WTC11 (cell line): ENCODE measurements around the gene LRMDA. TPM values are rescaled to one million over a fixed set of nuclear protein-coding genes. Genes with fewer than 3 reads are reported as not detected.

Experiments used
- ATAC-seq: fragments of 200-7000 bp; cut with Tn5 transposase; 2 replicates; pipeline ENCODE4 v1.10.0; 2021; ENCODE audit warnings: mild to moderate bottlenecking, moderate library complexity
- CTCF ChIA-PET: fragments of 300-600 bp; sonication (Branson Sonifier 250); formaldehyde crosslinking; loops from one replicate; lab custom pipeline; 2021; ENCODE audit warnings: antibody characterized with exemption; lab: Charles Lee
- POLR2A ChIA-PET: fragments of 350-600 bp; sonication (Branson Sonifier 250); formaldehyde crosslinking; loops from one replicate; lab custom pipeline; 2021; ENCODE audit warnings: antibody characterized with exemption; lab: Charles Lee
- DNase-seq: peaks from one replicate; pipeline ENCODE4 v3.0.0; 2021; ENCODE audit warnings: low spot score
- H3K27ac Mint-ChIP-seq: 2 replicates; pipeline ENCODE4 v1.8.0; 2021; ENCODE audit warnings: mixed read lengths
- H3K27me3 Mint-ChIP-seq: 2 replicates; pipeline ENCODE4 v1.8.0; 2021; ENCODE audit warnings: low read depth, mild to moderate bottlenecking, moderate library complexity, mixed read lengths
- H3K36me3 Mint-ChIP-seq: 2 replicates; pipeline ENCODE4 v1.8.0; 2021; ENCODE audit warnings: mixed read lengths
- H3K4me1 Mint-ChIP-seq: 2 replicates; pipeline ENCODE4 v1.8.0; 2022; ENCODE audit warnings: mixed read lengths
- H3K4me3 Mint-ChIP-seq: 2 replicates; pipeline ENCODE4 v1.8.0; 2021; ENCODE audit warnings: mild to moderate bottlenecking, moderate library complexity, mixed read lengths
- H3K9me3 Mint-ChIP-seq: 2 replicates; pipeline ENCODE4 v1.8.0; 2021; ENCODE audit warnings: mixed read lengths
- ATF6 ChIP-seq: sonication (generic); formaldehyde crosslinking; IDR thresholded peaks from 2 replicates; pipeline ENCODE4 v1.8.1; 2023; ENCODE audit warnings: mild to moderate bottlenecking, missing genetic modification reagents
- CBFB ChIP-seq: sonication (generic); formaldehyde crosslinking; IDR thresholded peaks from 2 replicates; pipeline ENCODE4 v1.8.1; 2022; ENCODE audit warnings: mild to moderate bottlenecking, low read depth, missing genetic modification reagents
- CTCF ChIP-seq: fragments of 200-600 bp; IDR thresholded peaks from 2 replicates; pipeline ENCODE4 v1.8.0; 2022; ENCODE audit warnings: antibody characterized with exemption
- ELF4 ChIP-seq: sonication (generic); formaldehyde crosslinking; IDR thresholded peaks from 2 replicates; pipeline ENCODE4 v1.8.1; 2022; ENCODE audit warnings: low read depth, mild to moderate bottlenecking, moderate library complexity, missing genetic modification reagents
- FOXP1 ChIP-seq: sonication (generic); formaldehyde crosslinking; IDR thresholded peaks from 2 replicates; pipeline ENCODE4 v1.8.0; 2022; ENCODE audit warnings: missing genetic modification reagents, mild to moderate bottlenecking, moderate library complexity, borderline replicate concordance
- GTF2I ChIP-seq: fragments of 250-450 bp; sonication (Bioruptor Pico); conservative IDR thresholded peaks from 2 replicates; pipeline ENCODE4 v1.4.0; 2021; ENCODE audit warnings: mild to moderate bottlenecking
- PRDM15 ChIP-seq: sonication (generic); formaldehyde crosslinking; IDR thresholded peaks from 2 replicates; pipeline ENCODE4 v1.8.0; 2022; ENCODE audit warnings: missing genetic modification reagents
- USF2 ChIP-seq: sonication (generic); formaldehyde crosslinking; IDR thresholded peaks from 2 replicates; pipeline ENCODE4 v1.8.1; 2023; ENCODE audit warnings: mild to moderate bottlenecking, missing genetic modification reagents, moderate library complexity
- ZBTB43 ChIP-seq: sonication (generic); formaldehyde crosslinking; IDR thresholded peaks from 2 replicates; pipeline ENCODE4 v1.8.1; 2023; ENCODE audit warnings: mild to moderate bottlenecking, missing genetic modification reagents
- ZNF121 ChIP-seq: sonication (generic); formaldehyde crosslinking; IDR thresholded peaks from 2 replicates; pipeline ENCODE4 v1.8.0; 2023; ENCODE audit warnings: missing genetic modification reagents
- ZNF219 ChIP-seq: sonication (generic); formaldehyde crosslinking; IDR thresholded peaks from 2 replicates; pipeline ENCODE4 v1.8.0; 2023; ENCODE audit warnings: missing genetic modification reagents, mild to moderate bottlenecking, borderline replicate concordance
- ZNF396 ChIP-seq: fragments of 250-450 bp; sonication (Bioruptor Pico); IDR thresholded peaks from 2 replicates; pipeline ENCODE4 v1.8.0; 2021; ENCODE audit warnings: mild to moderate bottlenecking, moderate library complexity, borderline replicate concordance
- total RNA-seq: library from RNA; stranded (reverse); gene quantifications from 3 replicates; pipeline ENCODE4 v1.2.3, GENCODE V29; 2021
- TF ChIP-seq, protein P1 (sequence below): fragments of 250-450 bp; sonication (Bioruptor Pico); IDR thresholded peaks from 2 replicates; pipeline ENCODE4 v1.9.0; 2021; ENCODE audit warnings: mild to moderate bottlenecking, borderline replicate concordance
- TF ChIP-seq, protein P2 (sequence below): sonication (generic); formaldehyde crosslinking; IDR thresholded peaks from 2 replicates; pipeline ENCODE4 v1.8.1; 2022; ENCODE audit warnings: low read depth, missing genetic modification reagents, borderline replicate concordance

Gene LRMDA
- total RNA-seq, 1 experiment from 2014 or later, result 0.92 TPM

- Mint-ChIP-seq H3K9me3 (no peaks in the 10 kb centered on the region), H3K4me3 (no peak overlapping the region), H3K27ac (no peak overlapping the region), H3K27me3 (peaks cover 33% of the 10 kb centered on the region), H3K36me3 (no peaks in the 10 kb centered on the region), H3K4me1 (peaks cover 13% of the 10 kb centered on the region)
- ChIA-PET POLR2A (interaction anchor here (0.6 kb wide), 1 partner anchor 56 kb away, joined by 4 read pairs; no protein-coding TSS in a partner anchor), CTCF (no interaction called here)
- TF ChIP-seq ZNF396 (CRISPR knock-in tag) (no peak), ZBTB43 (CRISPR knock-in tag) (no peak), ZNF219 (no peak), ATF6 (CRISPR knock-in tag) (no peak), FOXP1 (CRISPR knock-in tag) (no peak), USF2 (no peak), PRDM15 (CRISPR knock-in tag) (no peak), GTF2I (no peak), CBFB (CRISPR knock-in tag) (no peak), ZNF121 (CRISPR knock-in tag) (no peak), CTCF (no peak), ELF4 (CRISPR knock-in tag) (no peak)
- TF ChIP-seq, protein P1, sequence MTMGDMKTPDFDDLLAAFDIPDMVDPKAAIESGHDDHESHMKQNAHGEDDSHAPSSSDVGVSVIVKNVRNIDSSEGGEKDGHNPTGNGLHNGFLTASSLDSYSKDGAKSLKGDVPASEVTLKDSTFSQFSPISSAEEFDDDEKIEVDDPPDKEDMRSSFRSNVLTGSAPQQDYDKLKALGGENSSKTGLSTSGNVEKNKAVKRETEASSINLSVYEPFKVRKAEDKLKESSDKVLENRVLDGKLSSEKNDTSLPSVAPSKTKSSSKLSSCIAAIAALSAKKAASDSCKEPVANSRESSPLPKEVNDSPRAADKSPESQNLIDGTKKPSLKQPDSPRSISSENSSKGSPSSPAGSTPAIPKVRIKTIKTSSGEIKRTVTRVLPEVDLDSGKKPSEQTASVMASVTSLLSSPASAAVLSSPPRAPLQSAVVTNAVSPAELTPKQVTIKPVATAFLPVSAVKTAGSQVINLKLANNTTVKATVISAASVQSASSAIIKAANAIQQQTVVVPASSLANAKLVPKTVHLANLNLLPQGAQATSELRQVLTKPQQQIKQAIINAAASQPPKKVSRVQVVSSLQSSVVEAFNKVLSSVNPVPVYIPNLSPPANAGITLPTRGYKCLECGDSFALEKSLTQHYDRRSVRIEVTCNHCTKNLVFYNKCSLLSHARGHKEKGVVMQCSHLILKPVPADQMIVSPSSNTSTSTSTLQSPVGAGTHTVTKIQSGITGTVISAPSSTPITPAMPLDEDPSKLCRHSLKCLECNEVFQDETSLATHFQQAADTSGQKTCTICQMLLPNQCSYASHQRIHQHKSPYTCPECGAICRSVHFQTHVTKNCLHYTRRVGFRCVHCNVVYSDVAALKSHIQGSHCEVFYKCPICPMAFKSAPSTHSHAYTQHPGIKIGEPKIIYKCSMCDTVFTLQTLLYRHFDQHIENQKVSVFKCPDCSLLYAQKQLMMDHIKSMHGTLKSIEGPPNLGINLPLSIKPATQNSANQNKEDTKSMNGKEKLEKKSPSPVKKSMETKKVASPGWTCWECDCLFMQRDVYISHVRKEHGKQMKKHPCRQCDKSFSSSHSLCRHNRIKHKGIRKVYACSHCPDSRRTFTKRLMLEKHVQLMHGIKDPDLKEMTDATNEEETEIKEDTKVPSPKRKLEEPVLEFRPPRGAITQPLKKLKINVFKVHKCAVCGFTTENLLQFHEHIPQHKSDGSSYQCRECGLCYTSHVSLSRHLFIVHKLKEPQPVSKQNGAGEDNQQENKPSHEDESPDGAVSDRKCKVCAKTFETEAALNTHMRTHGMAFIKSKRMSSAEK (CRISPR knock-in tag), result no peak
- TF ChIP-seq, protein P2, sequence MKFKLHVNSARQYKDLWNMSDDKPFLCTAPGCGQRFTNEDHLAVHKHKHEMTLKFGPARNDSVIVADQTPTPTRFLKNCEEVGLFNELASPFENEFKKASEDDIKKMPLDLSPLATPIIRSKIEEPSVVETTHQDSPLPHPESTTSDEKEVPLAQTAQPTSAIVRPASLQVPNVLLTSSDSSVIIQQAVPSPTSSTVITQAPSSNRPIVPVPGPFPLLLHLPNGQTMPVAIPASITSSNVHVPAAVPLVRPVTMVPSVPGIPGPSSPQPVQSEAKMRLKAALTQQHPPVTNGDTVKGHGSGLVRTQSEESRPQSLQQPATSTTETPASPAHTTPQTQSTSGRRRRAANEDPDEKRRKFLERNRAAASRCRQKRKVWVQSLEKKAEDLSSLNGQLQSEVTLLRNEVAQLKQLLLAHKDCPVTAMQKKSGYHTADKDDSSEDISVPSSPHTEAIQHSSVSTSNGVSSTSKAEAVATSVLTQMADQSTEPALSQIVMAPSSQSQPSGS, result no peak
- DNase-seq (no peak), ATAC-seq (no peak)
These were observed 76.0 kb downstream of the LRMDA start for GRCh38 chr10:75507469-75507868.
